Measurements from ENCODE around the gene TCAIM.

DNA sequence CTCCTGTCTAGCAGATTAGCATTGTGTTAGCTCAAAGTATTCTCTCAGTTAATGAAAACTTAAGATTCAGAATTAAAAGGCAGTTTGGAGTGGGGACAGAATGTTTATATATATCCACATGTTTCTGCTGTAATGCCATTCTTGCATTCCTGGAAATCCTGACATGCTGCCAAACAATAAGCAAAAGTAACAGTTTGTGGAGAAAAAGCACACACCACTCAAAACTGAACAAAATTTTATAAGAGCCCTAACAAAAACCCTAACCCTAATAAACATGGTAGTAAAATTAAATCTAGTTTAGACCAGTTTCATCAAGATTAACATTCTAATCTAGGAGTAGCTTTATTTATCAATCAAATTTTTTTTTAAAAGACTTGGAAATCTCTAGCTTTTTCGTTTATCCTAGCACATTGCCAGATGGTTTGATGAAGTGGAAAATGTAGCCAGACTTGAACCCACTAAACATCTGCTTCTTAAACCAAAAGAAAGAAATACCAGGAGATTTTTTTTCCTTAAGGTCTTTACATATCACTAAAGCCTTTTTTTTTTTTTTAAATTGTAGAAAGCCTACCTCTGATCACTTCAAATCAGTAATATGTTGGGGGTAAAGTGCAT is 3.7 kb downstream of the TCAIM start:
- TF ChIP-seq ZNF274 (IDR thresholded peaks at IDR 0.05; ENCODE audit: low read depth, low read length), result no peak
- no peak for TF ChIP-seq YY1 (IDR thresholded peaks at IDR 0.05; ENCODE audit: insufficient read depth, insufficient read length)
- TF ChIP-seq SUZ12 (IDR thresholded peaks at IDR 0.05; ENCODE audit: extremely low read depth, insufficient read depth, insufficient read length), result no peak

Data from NT2/D1 (cell line).